ENCODE results near the gene ACBD4. TPM values are rescaled to one million over a fixed set of nuclear protein-coding genes. Genes with fewer than 3 reads are reported as not detected.

Gene ACBD4
- total and polyA plus RNA-seq, 2 of the 13 experiments (the other 11 are each of a cell fraction or from before 2014, with no cell fraction given) = 16.1 to 26.9 TPM

- no peak for TF ChIP-seq HCFC1 (IDR thresholded peaks at IDR 0.05; ENCODE audit: low read depth, low read length)
- no peak for TF ChIP-seq ONECUT2 (CRISPR knock-in tag; IDR thresholded peaks at IDR 0.05)
- TF ChIP-seq KIAA2018 (CRISPR knock-in tag; IDR thresholded peaks at IDR 0.05; ENCODE audit: borderline replicate concordance) = no peak
- TF ChIP-seq ZNF746 (CRISPR knock-in tag; IDR thresholded peaks at IDR 0.05) = no peak
- peak; percentile 22; the same call in 1 of the 2 replicates for TF ChIP-seq ARID5B (CRISPR knock-in tag; IDR thresholded peaks at IDR 0.05)
- no peak for TF ChIP-seq ZNF883 (CRISPR knock-in tag; IDR thresholded peaks at IDR 0.05; ENCODE audit: not compliant biosample characterization)
- no peak for TF ChIP-seq RBAK (CRISPR knock-in tag; IDR thresholded peaks at IDR 0.05)
- TF ChIP-seq ZZZ3 (CRISPR knock-in tag; IDR thresholded peaks at IDR 0.05; ENCODE audit: borderline replicate concordance) = no peak
- TF ChIP-seq ZNF224 (CRISPR knock-in tag; IDR thresholded peaks at IDR 0.05) = no peak
- no peak for TF ChIP-seq MLLT10 (CRISPR knock-in tag; IDR thresholded peaks at IDR 0.05)
- TF ChIP-seq ZNF136 (CRISPR knock-in tag; IDR thresholded peaks at IDR 0.05; ENCODE audit: low read depth) = no peak
- TF ChIP-seq HINFP (CRISPR knock-in tag; IDR thresholded peaks at IDR 0.05; ENCODE audit: low read depth) = no peak
- TF ChIP-seq FOXC1 (CRISPR knock-in tag; IDR thresholded peaks at IDR 0.05; ENCODE audit: borderline replicate concordance) = no peak
- no peak; the same call in none of the 2 replicates for TF ChIP-seq NR2F6 (IDR thresholded peaks at IDR 0.05)
- TF ChIP-seq NR2F6 (CRISPR knock-in tag; IDR thresholded peaks at IDR 0.05) = peak; percentile 45; the same call in 1 of the 2 replicates
- TF ChIP-seq THAP7 (CRISPR knock-in tag; IDR thresholded peaks at IDR 0.05) = no peak
Observed at GRCh38 chr17:45149037-45149668, 13.7 kb downstream of the ACBD4 start (continued).
